HG03432 (cell line): ENCODE data around the gene CDK1.
A peak's percentile ranks its signal among the peaks of the same experiment; 100 is the strongest.
"Not testable (repeated sequence)": the region's sequence is repeated elsewhere in the genome, so short reads cannot be mapped to it uniquely, and the experiment has no call there.

Experiments used
- ATAC-seq: cut with Tn5 transposase; IDR thresholded peaks from one replicate; pipeline ENCODE4 v1.9.1; 2021; ENCODE audit warnings: mild to moderate bottlenecking, moderate library complexity; ENCODE audit not compliant: unreplicated experiment

Gene CDK1

GRCh38 chr10:60810437-60811182 lies 32.3 kb downstream of the CDK1 start:
- ATAC-seq, result no peak

GRCh38 chr10:60816628-60817397 lies 38.5 kb downstream of the CDK1 start:
- ATAC-seq, result peak; percentile 84

- ATAC-seq, result no peak
These were observed 39.1 kb downstream of the CDK1 start for GRCh38 chr10:60817398-60817805.

- ATAC-seq, result no peak
These were observed 40.0 kb downstream of the CDK1 start for GRCh38 chr10:60818134-60818770.

- ATAC-seq, result no peak
These were observed 41.0 kb downstream of the CDK1 start for GRCh38 chr10:60819271-60819670.

- ATAC-seq, result peak; percentile 67
These were observed 41.9 kb downstream of the CDK1 start for GRCh38 chr10:60820093-60820754.

- ATAC-seq, result no peak
These were observed 43.4 kb downstream of the CDK1 start for GRCh38 chr10:60821656-60822055.

- no peak for ATAC-seq
These were observed 44.5 kb downstream of the CDK1 start for GRCh38 chr10:60822809-60823208.

- ATAC-seq, result no peak
These were observed 45.0 kb downstream of the CDK1 start for GRCh38 chr10:60823324-60823723.

GRCh38 chr10:60825520-60825919 lies 47.2 kb downstream of the CDK1 start:
- no peak for ATAC-seq

GRCh38 chr10:60827791-60828488 lies 49.7 kb downstream of the CDK1 start:
- ATAC-seq, result no peak

- no peak for ATAC-seq
These were observed 50.2 kb downstream of the CDK1 start for GRCh38 chr10:60828489-60828852.

- not testable (repeated sequence) for ATAC-seq
These were observed 53.9 kb downstream of the CDK1 start for GRCh38 chr10:60832136-60832535.

- no peak for ATAC-seq
These were observed 56.1 kb downstream of the CDK1 start for GRCh38 chr10:60834401-60834800.

- no peak for ATAC-seq
These were observed 56.8 kb downstream of the CDK1 start for GRCh38 chr10:60835049-60835448.

GRCh38 chr10:60841227-60841626 lies 62.9 kb downstream of the CDK1 start:
- ATAC-seq, result not testable (repeated sequence)

- no peak for ATAC-seq
These were observed 64.4 kb downstream of the CDK1 start for GRCh38 chr10:60842694-60843093.
